DND-41 (cell line): ENCODE measurements around the gene SLC35A5.

Experiments used
- ATAC-seq: fragments of 200-7000 bp; cut with Tn5 transposase; 3 replicates; pipeline ENCODE4 v1.9.1; 2021; ENCODE audit warnings: low read depth; ENCODE audit not compliant: insufficient read depth
- DNase-seq: peaks from one replicate; pipeline ENCODE4 v3.0.0-alpha.2; 2020
- H2AFZ ChIP-seq: 2 replicates; pipeline ENCODE4 v1.6.0; 2012; ENCODE audit warnings: low read depth, low read length
- H3K27ac ChIP-seq: 2 replicates; pipeline ENCODE4 v1.5.1; 2012; ENCODE audit warnings: low read length, inconsistent platforms
- H3K27me3 ChIP-seq: fragments of 200-600 bp; sonication (generic); 2 replicates; pipeline ENCODE4 v1.6.0; 2012; ENCODE audit warnings: low read length, mild to moderate bottlenecking, inconsistent platforms; ENCODE audit not compliant: insufficient read depth, poor library complexity
- H3K36me3 ChIP-seq: 2 replicates; pipeline ENCODE4 v1.5.1; 2012; ENCODE audit warnings: low read length, inconsistent platforms; ENCODE audit not compliant: insufficient read depth
- H3K4me1 ChIP-seq: 2 replicates; pipeline ENCODE4 v1.5.1; 2012; ENCODE audit warnings: mild to moderate bottlenecking, low read length; ENCODE audit not compliant: insufficient read depth
- H3K4me2 ChIP-seq: 2 replicates; pipeline ENCODE4 v1.6.0; 2012; ENCODE audit warnings: mild to moderate bottlenecking, moderate library complexity, low read length, inconsistent platforms; ENCODE audit not compliant: insufficient read depth
- H3K4me3 ChIP-seq, 2 experiments: fragments of 200-600 bp in 1 of 2; shearing (Covaris generic) in 1 of 2; 2 replicates each; pipeline ENCODE4 v1.5.1; 2012 to 2016; ENCODE audit warnings: inconsistent platforms in 2 of 2, low read length in 2 of 2, mild to moderate bottlenecking in 2 of 2, low read depth in 1 of 2, moderate library complexity in 1 of 2
- H3K79me2 ChIP-seq: 2 replicates; pipeline ENCODE4 v1.6.0; 2012; ENCODE audit warnings: low read length, inconsistent platforms; ENCODE audit not compliant: insufficient read depth
- H3K9ac ChIP-seq: 2 replicates; pipeline ENCODE4 v1.6.0; 2012; ENCODE audit warnings: low read depth, mild to moderate bottlenecking, inconsistent platforms, low read length, moderate library complexity
- H3K9me3 ChIP-seq: 2 replicates; pipeline ENCODE4 v1.5.1; 2012; ENCODE audit warnings: low read length, moderate library complexity, mild to moderate bottlenecking, inconsistent platforms; ENCODE audit not compliant: insufficient read depth, severe bottlenecking
- H4K20me1 ChIP-seq: 2 replicates; pipeline ENCODE4 v1.6.0; 2012; ENCODE audit warnings: low read length; ENCODE audit not compliant: insufficient read depth
- CTCF ChIP-seq: IDR thresholded peaks from 2 replicates; pipeline ENCODE4 v1.5.1; 2012; ENCODE audit warnings: borderline replicate concordance, low read length, moderate library complexity, mild to moderate bottlenecking; ENCODE audit not compliant: poor library complexity, severe bottlenecking; ENCODE audit errors: extremely low read depth
- EZH2 ChIP-seq: IDR thresholded peaks from 3 replicates; pipeline ENCODE4 v1.6.1; 2012; ENCODE audit warnings: borderline replicate concordance, low read depth, mild to moderate bottlenecking, moderate library complexity, low read length, inconsistent platforms; ENCODE audit not compliant: severe bottlenecking

Gene SLC35A5

GRCh38 chr3:112617285-112617684 is 55.4 kb downstream of the SLC35A5 start:
- Histone ChIP-seq H3K36me3 (no peaks in the 10 kb centered on the region), H3K9me3 (no peaks in the 10 kb centered on the region), H3K79me2 (no peaks in the 10 kb centered on the region), H3K4me2 (no peak overlapping the region), H3K4me1 (no peaks in the 10 kb centered on the region), H2AFZ (no peak overlapping the region), H3K4me3 (no peak overlapping the region), H3K27me3 (peaks cover 5% of the 10 kb centered on the region), H3K9ac (no peak overlapping the region), H4K20me1 (no peaks in the 10 kb centered on the region), H3K27ac (no peak overlapping the region)
- ATAC-seq (no peak), DNase-seq (no peak)
- no peak for TF ChIP-seq EZH2
- TF ChIP-seq CTCF = no peak

- Histone ChIP-seq H3K27me3 (peaks cover 5% of the 10 kb centered on the region), H3K4me1 (no peaks in the 10 kb centered on the region), H3K4me3 (no peak overlapping the region), H3K4me2 (no peak overlapping the region), H3K79me2 (no peaks in the 10 kb centered on the region), H3K9ac (no peak overlapping the region), H4K20me1 (no peaks in the 10 kb centered on the region), H2AFZ (no peak overlapping the region), H3K36me3 (no peaks in the 10 kb centered on the region), H3K27ac (no peak overlapping the region), H3K9me3 (no peaks in the 10 kb centered on the region)
- TF ChIP-seq EZH2 = no peak
- TF ChIP-seq CTCF = no peak
- DNase-seq (no peak), ATAC-seq (no peak)
Observed at GRCh38 chr3:112619295-112619694, 57.5 kb downstream of the SLC35A5 start.

- Histone ChIP-seq H3K4me3 (no peak overlapping the region), H3K4me1 (no peaks in the 10 kb centered on the region), H3K36me3 (no peaks in the 10 kb centered on the region), H3K9me3 (no peaks in the 10 kb centered on the region), H2AFZ (no peak overlapping the region), H3K27me3 (no peaks in the 10 kb centered on the region), H3K27ac (no peak overlapping the region), H3K9ac (no peak overlapping the region), H4K20me1 (no peaks in the 10 kb centered on the region), H3K4me2 (no peak overlapping the region), H3K79me2 (no peaks in the 10 kb centered on the region)
- ATAC-seq = no peak
- DNase-seq = no peak
- TF ChIP-seq CTCF (no peak), EZH2 (no peak)
Observed at GRCh38 chr3:112623213-112623612, 61.4 kb downstream of the SLC35A5 start.

GRCh38 chr3:112623717-112624116 is 61.9 kb downstream of the SLC35A5 start:
- Histone ChIP-seq H3K4me1 (no peaks in the 10 kb centered on the region), H3K36me3 (no peaks in the 10 kb centered on the region), H3K4me3 (no peak overlapping the region), H2AFZ (no peak overlapping the region), H3K79me2 (no peaks in the 10 kb centered on the region), H3K9me3 (no peaks in the 10 kb centered on the region), H3K9ac (no peak overlapping the region), H3K27ac (no peak overlapping the region), H4K20me1 (no peaks in the 10 kb centered on the region), H3K4me2 (no peak overlapping the region), H3K27me3 (no peaks in the 10 kb centered on the region)
- no peak for ATAC-seq
- no peak for TF ChIP-seq EZH2
- TF ChIP-seq CTCF = no peak
- DNase-seq = no peak
